Measurements from ENCODE around the gene SIRT7. TPM values are rescaled to one million over a fixed set of nuclear protein-coding genes. Genes with fewer than 3 reads are reported as not detected.

SIRT7 gene, protein sequence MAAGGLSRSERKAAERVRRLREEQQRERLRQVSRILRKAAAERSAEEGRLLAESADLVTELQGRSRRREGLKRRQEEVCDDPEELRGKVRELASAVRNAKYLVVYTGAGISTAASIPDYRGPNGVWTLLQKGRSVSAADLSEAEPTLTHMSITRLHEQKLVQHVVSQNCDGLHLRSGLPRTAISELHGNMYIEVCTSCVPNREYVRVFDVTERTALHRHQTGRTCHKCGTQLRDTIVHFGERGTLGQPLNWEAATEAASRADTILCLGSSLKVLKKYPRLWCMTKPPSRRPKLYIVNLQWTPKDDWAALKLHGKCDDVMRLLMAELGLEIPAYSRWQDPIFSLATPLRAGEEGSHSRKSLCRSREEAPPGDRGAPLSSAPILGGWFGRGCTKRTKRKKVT
- 22.7 and 33.2 TPM in 2 replicates for total RNA-seq

GRCh38 chr17:81917565-81918332, at the start of gene SIRT7:
Gene SIRT7 (minus strand): TSS chr17:81918176. CDS start chr17:81918131, 45 bp downstream.
- DNase-seq (ENCODE audit: extremely low read depth, low read depth, low spot score), result no peak

GRCh38 chr17:81967244-81967532, 49.2 kb upstream of the SIRT7 start:
- DNase-seq (ENCODE audit: extremely low read depth, low read depth, low spot score), result no peak

GRCh38 chr17:81966343-81967243, 48.6 kb upstream of the SIRT7 start:
- no peak for DNase-seq (ENCODE audit: extremely low read depth, low read depth, low spot score)

- no peak for DNase-seq (ENCODE audit: extremely low read depth, low read depth, low spot score)
Measured at GRCh38 chr17:81964081-81964849, 46.3 kb upstream of the SIRT7 start.

GRCh38 chr17:81962499-81963441, 44.8 kb upstream of the SIRT7 start:
- DNase-seq (ENCODE audit: extremely low read depth, low read depth, low spot score), result no peak

DNA sequence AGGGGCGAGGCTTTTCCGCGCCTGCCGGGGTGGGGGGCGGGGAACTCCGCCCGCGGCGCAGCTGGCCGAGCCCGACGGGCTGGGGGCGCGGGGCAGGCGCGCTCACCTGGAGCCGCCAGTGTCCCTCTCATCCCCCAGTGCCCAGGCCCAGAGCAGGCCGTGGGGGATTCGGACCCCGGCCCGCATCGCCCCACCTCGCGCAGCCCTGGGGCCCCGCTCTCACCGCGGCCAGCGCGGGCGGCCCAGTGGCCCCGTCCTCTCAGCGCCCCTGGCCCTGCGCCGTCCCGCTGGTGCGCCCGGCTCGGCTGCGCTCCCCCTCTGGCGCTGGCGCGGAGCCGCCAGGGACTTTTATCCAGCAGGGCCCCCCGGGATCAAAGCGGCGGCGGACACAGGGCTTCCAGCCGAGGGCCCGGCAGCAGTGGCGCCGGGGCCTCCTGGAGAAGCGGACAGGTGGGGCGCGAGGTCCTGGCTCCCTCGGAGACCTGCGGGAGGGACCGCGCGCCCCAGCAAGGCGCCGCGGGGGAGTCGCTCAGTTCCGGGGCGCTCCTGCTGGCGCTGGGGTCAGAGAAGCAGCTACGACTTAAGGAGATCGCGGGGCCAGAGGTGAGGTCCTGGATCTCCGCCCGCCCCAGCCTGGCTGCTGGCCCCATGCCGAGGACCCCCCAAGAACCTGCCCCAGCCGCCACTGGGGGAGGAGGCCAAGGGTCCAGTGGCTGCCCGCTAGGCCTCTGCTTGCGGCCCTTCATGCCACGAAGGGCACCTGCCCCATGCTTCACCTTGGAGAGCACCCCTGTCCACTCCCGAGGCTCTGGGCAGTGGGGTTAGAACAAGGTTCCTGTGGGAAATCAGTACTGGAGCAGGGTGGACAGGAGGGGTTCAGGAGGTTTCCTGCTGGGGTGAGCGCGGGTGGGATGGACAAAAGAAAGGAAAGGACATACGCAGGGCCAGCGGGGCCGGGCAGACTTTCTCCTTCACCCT, 43.8 kb upstream of the SIRT7 start:
- no peak for DNase-seq (ENCODE audit: extremely low read depth, low read depth, low spot score)

DNA sequence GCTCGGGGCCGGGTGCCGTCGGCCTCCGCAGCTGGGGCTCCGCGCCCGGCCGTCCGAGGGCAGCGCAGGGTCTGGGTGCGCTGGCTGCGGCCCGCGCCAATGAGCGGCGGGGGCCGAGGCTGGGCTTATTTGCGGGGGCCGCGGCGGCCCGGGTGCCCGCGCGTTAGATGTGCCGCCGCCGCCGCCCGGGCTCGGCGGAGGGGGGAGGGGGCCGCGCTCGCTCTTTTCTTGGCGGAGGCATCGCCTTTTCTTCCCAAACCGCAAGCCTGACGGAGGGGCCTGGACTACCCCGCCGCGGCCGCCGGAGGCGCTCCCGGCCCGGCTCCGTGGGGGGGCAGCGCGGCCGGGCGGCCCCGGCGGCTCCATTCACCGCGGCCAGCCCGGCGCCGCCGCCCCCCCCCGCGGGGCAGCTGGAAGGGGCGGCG, 43.1 kb upstream of the SIRT7 start, which contains the start of gene NOTUM:
Gene NOTUM (minus strand): TSS at position 101 of the 425 bp plus-strand sequence. CDS start 278 bp downstream, outside the sequence.
- DNase-seq (ENCODE audit: extremely low read depth, low read depth, low spot score), result no peak

DNA sequence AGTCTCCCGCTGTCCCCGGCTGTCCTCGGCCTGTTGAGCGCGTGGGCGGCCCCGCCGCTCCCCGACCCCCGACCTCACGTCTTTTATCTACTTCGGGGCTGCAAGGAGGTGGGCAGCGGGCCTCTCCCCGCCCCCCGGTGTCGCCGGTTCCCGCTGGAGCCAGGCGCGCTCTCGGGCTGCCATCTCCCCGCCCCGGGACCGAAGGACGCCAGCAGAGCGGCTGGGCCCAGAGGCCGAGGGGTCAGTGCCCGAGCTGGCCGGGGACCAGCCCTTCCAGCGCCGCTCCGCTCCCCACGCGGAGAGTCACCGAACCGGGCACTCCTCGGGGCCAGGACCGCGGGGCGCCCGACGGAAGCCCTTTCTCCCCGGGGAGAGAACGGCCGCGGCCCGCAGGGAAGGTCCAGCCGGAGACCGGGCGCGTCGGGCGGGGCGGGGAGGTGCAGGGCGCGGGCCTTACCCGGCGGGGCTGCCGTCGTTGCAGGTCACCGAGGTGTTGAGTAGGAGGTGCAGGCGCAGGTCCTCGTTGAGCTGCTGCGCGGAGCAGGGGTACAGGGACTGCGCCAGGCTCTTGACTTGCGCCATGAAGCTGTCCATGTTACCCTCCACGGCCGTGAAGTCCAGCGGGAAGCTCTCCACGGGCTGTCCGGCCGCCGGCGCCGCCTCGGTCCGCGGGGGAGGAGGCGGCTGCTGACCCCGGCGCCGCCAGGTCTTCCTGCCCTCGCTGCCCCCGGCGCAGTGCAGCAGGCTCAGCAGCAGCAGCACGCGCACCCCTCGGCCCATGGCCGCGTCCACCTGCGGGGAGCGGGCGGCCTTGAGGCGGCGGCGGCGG, 42.4 kb upstream of the SIRT7 start:
- no peak for DNase-seq (ENCODE audit: extremely low read depth, low read depth, low spot score)

DNA sequence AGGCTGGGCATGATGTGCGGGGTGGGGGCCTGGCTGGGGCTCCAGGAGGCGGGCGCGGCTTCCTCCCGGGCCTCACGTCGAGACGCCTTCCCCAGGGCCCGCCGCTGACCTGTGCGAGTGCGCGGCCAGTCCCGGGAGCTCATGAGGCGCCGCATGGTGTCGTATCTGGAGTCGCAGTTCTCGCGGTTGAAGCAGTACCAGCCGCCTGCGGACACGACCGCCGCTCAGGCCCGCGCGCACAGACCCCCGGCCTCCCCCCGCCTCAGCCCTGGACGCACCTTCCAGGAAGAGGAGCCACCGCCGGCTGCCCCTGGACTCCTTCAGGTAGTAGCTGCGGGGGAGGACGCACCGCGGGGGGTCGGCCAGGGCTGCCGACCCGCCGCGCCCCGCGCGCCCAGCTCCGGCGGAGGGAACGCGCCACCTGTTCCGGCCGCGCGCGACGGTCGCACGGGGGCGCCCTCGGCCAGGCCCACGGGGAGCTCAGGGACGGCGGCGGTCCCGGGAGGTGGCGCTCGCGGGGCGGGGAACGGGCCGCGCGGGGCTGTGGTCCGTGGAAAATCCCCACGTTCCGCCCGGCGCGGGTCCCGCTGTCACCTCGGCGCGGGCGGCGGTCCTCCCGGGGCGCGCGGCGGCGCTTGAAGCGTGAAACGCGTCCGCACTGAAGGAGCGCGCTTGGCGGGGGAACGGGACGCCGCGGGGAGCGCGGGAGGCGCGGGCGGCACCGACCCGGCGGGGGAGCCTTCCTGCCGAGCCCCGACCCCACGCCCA, 41.6 kb upstream of the SIRT7 start:
- DNase-seq (ENCODE audit: extremely low read depth, low read depth, low spot score), result no peak

GRCh38 chr17:81958633-81959342, 40.8 kb upstream of the SIRT7 start:
- no peak for DNase-seq (ENCODE audit: extremely low read depth, low read depth, low spot score)

DNA sequence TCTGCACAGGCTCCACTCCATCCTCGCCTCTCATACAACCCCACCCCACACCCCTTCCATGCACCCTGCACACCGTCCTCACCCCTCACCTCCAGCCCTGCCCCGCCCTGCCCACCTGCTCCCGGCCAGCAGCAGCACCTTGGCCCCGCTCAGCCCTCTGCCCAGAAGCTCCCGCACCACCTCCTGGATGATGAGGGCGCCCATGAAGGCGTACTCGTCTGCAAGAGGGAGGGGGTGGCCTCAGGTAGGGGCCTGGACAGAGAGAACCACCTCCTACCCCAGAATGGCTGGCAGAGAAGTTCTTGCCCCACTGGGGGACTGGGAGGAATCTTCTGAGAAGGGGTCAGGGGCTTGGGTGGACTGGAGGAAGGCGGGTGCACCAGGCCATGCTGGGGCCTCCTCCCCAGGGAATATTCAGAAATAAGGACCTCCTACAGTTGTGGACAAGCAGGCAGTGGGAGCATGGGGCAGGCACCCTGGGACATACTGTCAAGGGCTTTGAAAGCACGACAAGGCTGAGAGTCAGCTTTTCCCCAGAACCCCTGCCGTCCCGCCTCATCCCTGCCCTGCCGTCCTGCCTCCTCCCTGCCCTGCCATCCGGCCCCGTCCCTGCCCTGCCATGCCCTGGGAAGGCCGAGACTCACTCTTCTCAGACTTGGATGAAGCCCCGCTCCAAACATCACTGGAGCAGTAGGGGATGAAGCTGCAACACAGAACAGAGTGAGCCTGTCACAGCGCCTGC, 39.9 kb upstream of the SIRT7 start:
- no peak for DNase-seq (ENCODE audit: extremely low read depth, low read depth, low spot score)

- no peak for DNase-seq (ENCODE audit: extremely low read depth, low read depth, low spot score)
Measured at GRCh38 chr17:81956607-81957589, 38.9 kb upstream of the SIRT7 start.

DNA sequence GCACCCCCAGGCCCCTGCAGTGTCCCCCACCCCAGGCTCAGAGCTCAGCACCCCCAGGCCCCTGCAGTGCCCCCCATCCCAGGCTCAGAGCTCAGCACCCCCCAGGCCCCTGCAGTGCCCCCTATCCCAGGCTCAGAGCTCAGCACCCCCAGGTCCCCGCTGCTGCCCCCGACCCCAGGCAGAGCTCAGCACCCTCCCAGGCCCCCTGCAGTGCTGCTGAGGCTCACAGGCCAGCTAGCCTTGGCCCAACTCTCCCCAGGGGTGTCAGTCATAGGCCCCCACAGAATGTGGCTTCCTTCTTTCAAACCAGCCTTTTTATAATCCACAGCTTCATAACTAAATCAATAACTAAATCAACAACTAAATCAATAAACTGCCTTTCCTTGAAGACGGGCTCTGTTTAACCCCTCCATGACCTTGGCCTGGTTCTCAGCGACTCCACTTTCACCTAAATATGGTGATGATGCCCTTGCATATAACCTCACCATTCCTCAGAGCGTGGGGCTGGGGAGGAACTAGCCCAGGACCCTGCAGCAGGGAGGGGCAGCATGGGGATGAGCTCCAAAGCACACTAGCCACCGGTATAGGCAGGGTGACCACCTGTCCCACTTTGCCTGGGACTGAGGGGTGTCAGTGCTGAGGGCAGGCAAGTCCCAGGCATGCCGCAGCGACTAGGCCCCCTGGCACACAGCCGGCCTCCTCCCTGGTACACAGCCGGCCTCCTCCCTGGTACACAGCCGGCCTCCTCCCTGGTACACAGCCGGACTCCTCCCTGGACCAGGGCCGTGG, 38.0 kb upstream of the SIRT7 start:
- no peak for DNase-seq (ENCODE audit: extremely low read depth, low read depth, low spot score)
